Neural cell (in vitro differentiated cells): ENCODE data around the gene PHACTR1. TPM values are rescaled to one million over a fixed set of nuclear protein-coding genes. Genes with fewer than 3 reads are reported as not detected.

Experiments
- H2AFZ ChIP-seq: fragments of 200-600, 300-800 bp; sonication (generic), shearing (Covaris generic); 2 replicates; pipeline ENCODE4 v1.6.0; 2014; ENCODE audit warnings: low read depth, mild to moderate bottlenecking, antibody characterized with exemption, low read length, moderate library complexity
- H3F3A ChIP-seq: fragments of 200-600 bp; shearing (Covaris generic); 2 replicates; pipeline ENCODE4 v1.6.1; 2016; ENCODE audit warnings: mild to moderate bottlenecking, moderate library complexity, mixed read lengths, antibody characterized with exemption, low read length; ENCODE audit not compliant: insufficient read depth, poor library complexity, severe bottlenecking
- H3K27ac ChIP-seq: fragments of 200-600, 300-800 bp; sonication (generic), shearing (Covaris generic); 2 replicates; pipeline ENCODE4 v1.5.1; 2014; ENCODE audit warnings: mild to moderate bottlenecking, low read length, moderate library complexity
- H3K27me3 ChIP-seq: fragments of 300-800, 200-600 bp; sonication (generic), shearing (Covaris generic); 2 replicates; pipeline ENCODE4 v1.6.0; 2014; ENCODE audit warnings: mild to moderate bottlenecking, low read depth, low read length, moderate library complexity; ENCODE audit not compliant: insufficient read depth
- H3K36me3 ChIP-seq: fragments of 300-800, 200-600 bp; sonication (generic), shearing (Covaris generic); 2 replicates; pipeline ENCODE4 v1.5.1; 2014; ENCODE audit warnings: mild to moderate bottlenecking, antibody characterized with exemption, low read length, moderate library complexity; ENCODE audit not compliant: insufficient read depth
- H3K4me2 ChIP-seq: fragments of 300-800, 200-600 bp; sonication (generic), shearing (Covaris generic); 2 replicates; pipeline ENCODE4 v1.6.0; 2014; ENCODE audit warnings: mild to moderate bottlenecking, low read length
- H3K4me3 ChIP-seq: fragments of 300-800, 200-600 bp; sonication (generic), shearing (Covaris generic); 2 replicates; pipeline ENCODE4 v1.5.1; 2014; ENCODE audit warnings: mild to moderate bottlenecking, low read length, moderate library complexity
- H3K79me2 ChIP-seq: fragments of 200-600 bp; shearing (Covaris generic); replicated peaks from 2 replicates; pipeline ENCODE4 v1.6.0; 2014; ENCODE audit warnings: mild to moderate bottlenecking, low read length, moderate library complexity; ENCODE audit not compliant: insufficient read depth
- H3K9ac ChIP-seq: fragments of 300-800, 200-600 bp; sonication (generic), shearing (Covaris generic); 2 replicates; pipeline ENCODE4 v1.6.1; 2016; ENCODE audit warnings: mild to moderate bottlenecking, low read length, mixed read lengths
- H3K9me2 ChIP-seq: fragments of 200-600 bp; shearing (Covaris generic); 2 replicates; pipeline ENCODE4 v1.6.1; 2016; ENCODE audit warnings: mild to moderate bottlenecking, low read length, mixed read lengths; ENCODE audit not compliant: insufficient read depth
- H3K9me3 ChIP-seq: fragments of 200-600, 300-800 bp; sonication (generic), shearing (Covaris generic); 2 replicates; pipeline ENCODE4 v1.6.1; 2016; ENCODE audit warnings: mild to moderate bottlenecking, mixed run types, low read length, moderate library complexity, mixed read lengths
- H4K20me1 ChIP-seq: fragments of 200-600 bp; shearing (Covaris generic); 2 replicates; pipeline ENCODE4 v1.6.1; 2016; ENCODE audit warnings: mild to moderate bottlenecking, mixed run types; ENCODE audit not compliant: insufficient read depth
- EP300 ChIP-seq: fragments of 450-650 bp; conservative IDR thresholded peaks from 2 replicates; pipeline ENCODE4 v1.6.1; 2014; ENCODE audit warnings: antibody characterized with exemption, mild to moderate bottlenecking, moderate library complexity; ENCODE audit not compliant: poor library complexity, severe bottlenecking
- EZH2 ChIP-seq: fragments of 200-600, 300-800 bp; shearing (Covaris generic), sonication (generic); IDR thresholded peaks from 2 replicates; pipeline ENCODE4 v1.6.1; 2014; ENCODE audit warnings: antibody characterized with exemption, low read length, borderline replicate concordance, mild to moderate bottlenecking; ENCODE audit not compliant: insufficient read depth, poor library complexity, severe bottlenecking
- MXI1 ChIP-seq: fragments of 450-650 bp; conservative IDR thresholded peaks from 2 replicates; pipeline ENCODE4 v1.6.1; 2014; ENCODE audit warnings: antibody characterized with exemption, mild to moderate bottlenecking; ENCODE audit not compliant: poor library complexity, severe bottlenecking
- POLR2AphosphoS5 ChIP-seq: IDR thresholded peaks from 2 replicates; pipeline ENCODE4 v1.6.1; 2012
- RAD21 ChIP-seq: fragments of 450-650 bp; conservative IDR thresholded peaks from 2 replicates; pipeline ENCODE4 v1.6.1; 2014; ENCODE audit warnings: antibody characterized with exemption, mild to moderate bottlenecking, moderate library complexity
- SMC3 ChIP-seq: fragments of 450-650 bp; conservative IDR thresholded peaks from 2 replicates; pipeline ENCODE4 v1.6.1; 2014; ENCODE audit warnings: antibody characterized with exemption, mild to moderate bottlenecking, moderate library complexity; ENCODE audit not compliant: poor library complexity
- TAF1 ChIP-seq: IDR thresholded peaks from 2 replicates; pipeline ENCODE4 v1.6.1; 2012; ENCODE audit warnings: low read depth
- polyA plus RNA-seq: library from polyadenylated mRNA; depleted of rRNA; stranded (reverse); fragments of >200 nt; gene quantifications from 2 replicates; pipeline ENCODE4 v1.2.3, GENCODE V29; 2014
- TF ChIP-seq, protein P1 (sequence below): IDR thresholded peaks from 2 replicates; pipeline ENCODE4 v1.6.1; 2012; ENCODE audit warnings: borderline replicate concordance
- TF ChIP-seq, protein P2 (sequence below): fragments of 450-650 bp; IDR thresholded peaks from 2 replicates; pipeline ENCODE4 v1.5.1; 2014; ENCODE audit warnings: antibody characterized with exemption, mild to moderate bottlenecking, moderate library complexity; ENCODE audit not compliant: poor library complexity, severe bottlenecking

PHACTR1 gene
- polyA plus RNA-seq, 1 donor from 2014 or later = 7.8 TPM

DNA sequence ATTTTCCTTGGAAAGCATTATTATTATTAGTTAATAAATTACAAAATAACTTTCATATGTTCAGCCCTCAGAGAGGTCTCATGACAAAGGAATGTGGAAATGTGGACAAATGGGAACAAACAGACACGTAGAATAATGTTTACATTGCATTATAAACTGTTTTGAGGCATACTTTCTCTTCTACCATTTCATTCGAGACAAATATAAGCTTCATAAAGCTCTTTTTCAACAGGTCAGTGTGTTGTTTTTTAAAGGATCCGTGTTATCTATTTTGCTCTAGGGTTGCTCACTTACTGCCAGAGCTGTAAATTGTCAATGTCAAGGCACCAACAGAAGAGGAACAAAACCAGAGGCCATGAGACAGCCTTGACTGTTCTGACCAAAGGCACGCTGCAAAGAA, 256.8 kb downstream of the PHACTR1 start:
- H3K4me3 ChIP-seq = no peak overlapping the region
- H3K36me3 ChIP-seq = no peaks in the 10 kb centered on the region
- no peaks in the 10 kb centered on the region for H4K20me1 ChIP-seq
- no peak overlapping the region for H3K9ac ChIP-seq
- H3K4me2 ChIP-seq = no peak overlapping the region
- H3K27me3 ChIP-seq = no peaks in the 10 kb centered on the region
- no peaks in the 10 kb centered on the region for H3K9me2 ChIP-seq
- H3K79me2 ChIP-seq = no peaks in the 10 kb centered on the region
- H2AFZ ChIP-seq = no peak overlapping the region
- TF ChIP-seq RAD21 = no peak
- TF ChIP-seq, protein P1, sequence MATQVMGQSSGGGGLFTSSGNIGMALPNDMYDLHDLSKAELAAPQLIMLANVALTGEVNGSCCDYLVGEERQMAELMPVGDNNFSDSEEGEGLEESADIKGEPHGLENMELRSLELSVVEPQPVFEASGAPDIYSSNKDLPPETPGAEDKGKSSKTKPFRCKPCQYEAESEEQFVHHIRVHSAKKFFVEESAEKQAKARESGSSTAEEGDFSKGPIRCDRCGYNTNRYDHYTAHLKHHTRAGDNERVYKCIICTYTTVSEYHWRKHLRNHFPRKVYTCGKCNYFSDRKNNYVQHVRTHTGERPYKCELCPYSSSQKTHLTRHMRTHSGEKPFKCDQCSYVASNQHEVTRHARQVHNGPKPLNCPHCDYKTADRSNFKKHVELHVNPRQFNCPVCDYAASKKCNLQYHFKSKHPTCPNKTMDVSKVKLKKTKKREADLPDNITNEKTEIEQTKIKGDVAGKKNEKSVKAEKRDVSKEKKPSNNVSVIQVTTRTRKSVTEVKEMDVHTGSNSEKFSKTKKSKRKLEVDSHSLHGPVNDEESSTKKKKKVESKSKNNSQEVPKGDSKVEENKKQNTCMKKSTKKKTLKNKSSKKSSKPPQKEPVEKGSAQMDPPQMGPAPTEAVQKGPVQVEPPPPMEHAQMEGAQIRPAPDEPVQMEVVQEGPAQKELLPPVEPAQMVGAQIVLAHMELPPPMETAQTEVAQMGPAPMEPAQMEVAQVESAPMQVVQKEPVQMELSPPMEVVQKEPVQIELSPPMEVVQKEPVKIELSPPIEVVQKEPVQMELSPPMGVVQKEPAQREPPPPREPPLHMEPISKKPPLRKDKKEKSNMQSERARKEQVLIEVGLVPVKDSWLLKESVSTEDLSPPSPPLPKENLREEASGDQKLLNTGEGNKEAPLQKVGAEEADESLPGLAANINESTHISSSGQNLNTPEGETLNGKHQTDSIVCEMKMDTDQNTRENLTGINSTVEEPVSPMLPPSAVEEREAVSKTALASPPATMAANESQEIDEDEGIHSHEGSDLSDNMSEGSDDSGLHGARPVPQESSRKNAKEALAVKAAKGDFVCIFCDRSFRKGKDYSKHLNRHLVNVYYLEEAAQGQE = no peak
- H3K27ac ChIP-seq = no peak overlapping the region
- no peaks in the 10 kb centered on the region for H3K9me3 ChIP-seq
- no peaks in the 10 kb centered on the region for H3F3A ChIP-seq

DNA sequence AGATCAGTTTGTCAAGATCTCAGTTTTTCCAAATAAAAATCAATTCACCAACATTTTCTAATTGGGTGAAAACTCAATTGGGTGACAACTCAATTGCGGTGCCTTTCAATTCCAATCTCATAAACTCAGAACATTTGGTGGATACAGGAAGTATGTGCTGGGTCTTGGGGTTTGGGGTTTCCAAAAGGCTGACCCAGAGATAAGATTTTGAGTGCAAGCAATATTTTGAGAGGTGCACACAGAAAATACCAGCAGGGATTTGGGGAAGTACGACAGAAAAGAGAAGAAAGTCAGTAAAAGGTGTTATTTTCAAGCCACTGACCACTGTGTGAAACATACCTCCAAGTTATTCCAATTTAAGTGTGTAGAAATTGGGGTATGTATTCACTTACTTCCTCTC, 258.0 kb downstream of the PHACTR1 start:
- no peak overlapping the region for H2AFZ ChIP-seq
- no peak overlapping the region for H3K27ac ChIP-seq
- H3K36me3 ChIP-seq = no peaks in the 10 kb centered on the region
- H3K9ac ChIP-seq = no peak overlapping the region
- H3F3A ChIP-seq = no peaks in the 10 kb centered on the region
- H3K79me2 ChIP-seq = no peaks in the 10 kb centered on the region
- H3K27me3 ChIP-seq = no peaks in the 10 kb centered on the region
- TF ChIP-seq, protein P1 = no peak
- TF ChIP-seq EP300 (no peak), TAF1 (no peak), MXI1 (no peak), POLR2AphosphoS5 (no peak), EZH2 (no peak)
- no peaks in the 10 kb centered on the region for H3K9me2 ChIP-seq
- no peaks in the 10 kb centered on the region for H3K9me3 ChIP-seq
- H3K4me3 ChIP-seq = no peak overlapping the region
- H4K20me1 ChIP-seq = no peaks in the 10 kb centered on the region
- H3K4me2 ChIP-seq = no peak overlapping the region

DNA sequence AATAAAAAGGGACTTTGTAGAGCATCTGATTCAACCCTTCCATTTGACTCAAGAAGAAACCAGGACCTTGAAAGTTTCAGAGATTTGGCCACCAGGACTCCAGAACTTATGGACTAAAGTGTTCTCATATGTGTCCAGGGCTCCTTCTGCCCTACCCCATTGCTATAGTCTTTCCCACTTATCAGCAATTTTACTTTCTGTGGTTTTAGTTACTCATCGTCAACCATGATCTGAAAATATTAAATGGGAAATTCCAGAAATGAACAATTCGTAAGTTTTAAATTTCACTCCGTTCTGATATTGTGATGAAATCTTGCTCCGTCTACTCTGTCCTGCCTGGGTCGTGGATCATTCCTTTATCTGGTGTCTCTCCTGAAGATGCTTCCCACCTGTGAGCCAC, 259.8 kb downstream of the PHACTR1 start:
- no peaks in the 10 kb centered on the region for H3K27me3 ChIP-seq
- no peaks in the 10 kb centered on the region for H3K9me3 ChIP-seq
- TF ChIP-seq, protein P2, sequence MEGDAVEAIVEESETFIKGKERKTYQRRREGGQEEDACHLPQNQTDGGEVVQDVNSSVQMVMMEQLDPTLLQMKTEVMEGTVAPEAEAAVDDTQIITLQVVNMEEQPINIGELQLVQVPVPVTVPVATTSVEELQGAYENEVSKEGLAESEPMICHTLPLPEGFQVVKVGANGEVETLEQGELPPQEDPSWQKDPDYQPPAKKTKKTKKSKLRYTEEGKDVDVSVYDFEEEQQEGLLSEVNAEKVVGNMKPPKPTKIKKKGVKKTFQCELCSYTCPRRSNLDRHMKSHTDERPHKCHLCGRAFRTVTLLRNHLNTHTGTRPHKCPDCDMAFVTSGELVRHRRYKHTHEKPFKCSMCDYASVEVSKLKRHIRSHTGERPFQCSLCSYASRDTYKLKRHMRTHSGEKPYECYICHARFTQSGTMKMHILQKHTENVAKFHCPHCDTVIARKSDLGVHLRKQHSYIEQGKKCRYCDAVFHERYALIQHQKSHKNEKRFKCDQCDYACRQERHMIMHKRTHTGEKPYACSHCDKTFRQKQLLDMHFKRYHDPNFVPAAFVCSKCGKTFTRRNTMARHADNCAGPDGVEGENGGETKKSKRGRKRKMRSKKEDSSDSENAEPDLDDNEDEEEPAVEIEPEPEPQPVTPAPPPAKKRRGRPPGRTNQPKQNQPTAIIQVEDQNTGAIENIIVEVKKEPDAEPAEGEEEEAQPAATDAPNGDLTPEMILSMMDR = no peak
- TF ChIP-seq TAF1 (no peak), POLR2AphosphoS5 (no peak), SMC3 (no peak), EP300 (no peak), MXI1 (no peak), RAD21 (no peak), EZH2 (no peak)
- TF ChIP-seq, protein P1 = no peak
- H2AFZ ChIP-seq = no peak overlapping the region
- no peak overlapping the region for H3K4me2 ChIP-seq
- no peaks in the 10 kb centered on the region for H3K79me2 ChIP-seq
- no peak overlapping the region for H3K4me3 ChIP-seq
- no peaks in the 10 kb centered on the region for H3K9me2 ChIP-seq
- no peaks in the 10 kb centered on the region for H3F3A ChIP-seq
- H4K20me1 ChIP-seq = no peaks in the 10 kb centered on the region
- H3K36me3 ChIP-seq = no peaks in the 10 kb centered on the region
- H3K27ac ChIP-seq = no peak overlapping the region
- H3K9ac ChIP-seq = no peak overlapping the region
